Fibroblast of skin of right quadriceps (primary cell): ENCODE data around the gene TECPR1.

Source experiments
- DNase-seq: peaks from one replicate; pipeline ENCODE4 v3.0.0-alpha.2; 2013

The TECPR1 gene, protein sequence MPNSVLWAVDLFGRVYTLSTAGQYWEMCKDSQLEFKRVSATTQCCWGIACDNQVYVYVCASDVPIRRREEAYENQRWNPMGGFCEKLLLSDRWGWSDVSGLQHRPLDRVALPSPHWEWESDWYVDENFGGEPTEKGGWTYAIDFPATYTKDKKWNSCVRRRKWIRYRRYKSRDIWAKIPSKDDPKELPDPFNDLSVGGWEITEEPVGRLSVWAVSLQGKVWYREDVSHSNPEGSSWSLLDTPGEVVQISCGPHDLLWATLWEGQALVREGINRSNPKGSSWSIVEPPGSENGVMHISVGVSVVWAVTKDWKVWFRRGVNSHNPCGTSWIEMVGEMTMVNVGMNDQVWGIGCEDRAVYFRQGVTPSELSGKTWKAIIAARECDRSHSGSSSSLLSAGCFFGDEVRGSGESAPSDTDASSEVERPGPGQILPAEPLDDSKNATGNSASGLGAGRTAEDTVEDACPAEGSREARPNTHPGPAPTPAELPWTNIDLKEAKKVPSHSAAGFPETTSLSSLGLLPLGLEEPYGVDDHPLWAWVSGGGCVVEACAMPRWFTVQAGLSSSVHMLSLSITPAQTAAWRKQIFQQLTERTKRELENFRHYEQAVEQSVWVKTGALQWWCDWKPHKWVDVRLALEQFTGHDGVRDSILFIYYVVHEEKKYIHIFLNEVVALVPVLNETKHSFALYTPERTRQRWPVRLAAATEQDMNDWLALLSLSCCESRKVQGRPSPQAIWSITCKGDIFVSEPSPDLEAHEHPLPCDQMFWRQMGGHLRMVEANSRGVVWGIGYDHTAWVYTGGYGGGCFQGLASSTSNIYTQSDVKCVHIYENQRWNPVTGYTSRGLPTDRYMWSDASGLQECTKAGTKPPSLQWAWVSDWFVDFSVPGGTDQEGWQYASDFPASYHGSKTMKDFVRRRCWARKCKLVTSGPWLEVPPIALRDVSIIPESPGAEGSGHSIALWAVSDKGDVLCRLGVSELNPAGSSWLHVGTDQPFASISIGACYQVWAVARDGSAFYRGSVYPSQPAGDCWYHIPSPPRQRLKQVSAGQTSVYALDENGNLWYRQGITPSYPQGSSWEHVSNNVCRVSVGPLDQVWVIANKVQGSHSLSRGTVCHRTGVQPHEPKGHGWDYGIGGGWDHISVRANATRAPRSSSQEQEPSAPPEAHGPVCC

DNA sequence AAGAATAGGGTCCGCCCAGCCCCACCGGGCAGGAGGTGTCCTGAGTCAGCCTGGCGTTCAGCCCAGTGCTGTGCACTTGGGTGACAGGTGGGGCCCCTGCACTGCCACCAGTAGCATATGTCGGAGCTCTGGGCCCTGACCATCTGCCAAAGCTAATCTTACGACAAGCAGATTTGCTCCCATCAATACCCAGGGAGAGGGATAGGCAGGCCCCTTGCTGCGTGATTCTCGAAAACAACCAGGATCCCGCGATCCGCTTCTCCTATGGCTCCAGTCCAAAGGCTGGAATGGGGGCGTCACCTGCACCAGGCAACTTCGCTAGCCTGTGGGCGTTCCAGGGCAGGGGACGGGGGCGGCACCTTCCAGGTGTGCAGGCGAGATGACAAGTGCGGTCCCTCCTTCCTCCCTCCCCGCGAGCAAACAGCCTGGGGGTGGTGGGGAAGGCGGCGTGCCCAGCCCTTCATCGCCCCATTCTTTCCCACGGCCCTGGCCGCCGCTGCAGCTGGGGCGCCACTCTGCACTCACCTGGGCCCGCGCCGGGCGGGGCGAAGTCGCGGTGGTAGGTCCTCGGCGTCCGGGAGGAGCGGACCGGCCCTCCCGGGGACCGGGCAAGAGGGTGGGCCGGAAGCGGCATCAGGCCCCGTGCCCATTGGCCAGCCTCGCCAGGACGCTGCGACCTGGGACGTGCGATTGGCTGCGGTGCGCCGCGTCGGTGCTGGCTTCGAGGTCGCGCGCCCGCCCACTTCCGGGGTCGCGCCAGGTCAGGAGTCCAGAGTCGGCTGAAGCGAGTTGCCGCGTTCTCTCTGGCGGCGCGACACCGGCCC, at the start of gene TECPR1:
TECPR1 (minus strand) TSS at position 632 of the 824 bp plus-strand sequence. CDS start 6,086 bp downstream, outside the sequence.
- peak; percentile 80 for DNase-seq

DNA sequence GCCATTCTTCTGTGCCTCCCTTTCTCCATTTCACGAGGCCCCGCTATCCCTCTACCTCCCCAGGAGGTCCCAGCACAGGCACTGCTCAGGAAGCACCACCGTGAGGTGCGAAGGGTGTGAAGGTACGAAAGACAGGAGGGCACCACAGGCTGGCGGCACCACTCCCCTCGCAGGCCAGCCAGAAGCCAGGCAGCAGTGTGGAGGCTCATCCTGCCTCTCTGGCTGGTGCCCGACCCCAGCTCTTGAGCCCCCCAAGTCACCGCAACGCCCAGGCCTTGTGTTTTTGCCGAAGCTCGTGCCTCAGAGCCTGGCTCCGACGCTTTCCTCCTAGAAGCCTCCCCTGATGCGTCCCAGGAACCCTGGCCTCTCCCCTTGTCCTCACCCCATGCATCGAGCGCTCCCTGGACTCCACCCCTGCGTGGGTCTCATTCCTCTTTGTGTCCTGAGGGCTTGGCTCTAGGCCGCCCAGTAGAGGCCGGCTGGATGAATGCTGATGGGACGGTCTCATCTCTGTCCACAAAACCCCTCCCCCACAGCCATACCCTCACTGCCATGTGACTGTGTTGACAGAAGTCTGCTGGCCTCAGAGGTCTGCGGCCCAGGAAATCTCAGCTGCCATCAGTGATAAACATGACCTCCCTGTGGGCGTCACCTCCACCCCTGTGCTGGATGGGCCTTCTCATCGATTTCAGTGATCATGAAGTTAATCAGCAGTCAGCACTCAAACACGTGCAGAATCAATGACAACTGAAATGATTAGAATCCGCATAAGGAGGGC, 48.8 kb upstream of the TECPR1 start:
- no peak for DNase-seq

DNA sequence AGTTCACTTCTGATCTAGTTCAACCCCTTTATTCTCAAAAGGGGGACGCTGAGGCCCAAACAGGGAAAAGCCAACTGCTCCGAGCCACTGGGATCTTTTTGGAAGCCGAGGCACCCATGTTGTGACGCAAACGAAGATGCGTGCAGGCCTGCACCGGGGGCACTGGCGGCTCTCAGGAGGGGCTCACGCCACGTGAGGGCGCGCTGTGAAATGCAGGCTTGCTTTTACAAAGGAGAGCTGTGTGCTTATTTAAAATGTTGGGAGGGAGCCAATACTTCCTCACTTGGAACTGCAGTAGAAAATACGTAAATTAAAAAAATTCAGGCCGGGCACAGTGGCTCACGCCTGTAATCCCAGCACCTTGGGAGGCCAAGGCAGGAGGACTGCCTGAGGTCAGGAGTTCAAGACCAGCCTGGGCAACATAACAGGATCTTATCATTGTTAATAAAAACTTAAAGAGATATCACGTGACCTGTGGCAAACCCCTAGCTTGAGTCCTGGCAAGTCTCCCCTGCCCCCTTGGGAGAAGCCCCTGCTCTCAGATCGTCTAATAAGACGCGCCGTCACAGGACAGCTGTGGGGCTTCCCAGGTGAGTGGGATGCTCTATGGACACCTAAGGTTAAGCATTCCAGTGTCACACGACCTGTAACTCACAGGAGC, 45.7 kb upstream of the TECPR1 start:
- DNase-seq: no peak

DNA sequence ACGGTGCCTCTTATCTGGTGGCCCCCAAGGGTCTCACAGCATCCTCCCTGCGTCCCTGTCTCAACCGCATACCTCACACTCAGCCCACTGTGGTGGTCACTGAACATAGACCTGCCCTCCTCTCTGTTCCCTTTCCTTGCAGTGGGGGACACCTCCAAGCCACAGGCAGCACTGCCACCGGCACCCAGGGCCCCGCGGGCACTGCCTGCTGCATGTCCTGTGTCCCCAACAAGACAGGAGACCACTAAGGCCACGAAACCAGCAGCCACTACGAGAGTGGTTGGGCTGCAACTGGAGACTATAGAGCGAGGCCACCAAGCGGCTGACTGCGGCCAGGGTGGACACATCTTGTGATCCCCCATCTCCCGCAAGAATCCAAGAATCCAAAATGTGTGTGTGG, 44.8 kb upstream of the TECPR1 start:
- no peak for DNase-seq

DNA sequence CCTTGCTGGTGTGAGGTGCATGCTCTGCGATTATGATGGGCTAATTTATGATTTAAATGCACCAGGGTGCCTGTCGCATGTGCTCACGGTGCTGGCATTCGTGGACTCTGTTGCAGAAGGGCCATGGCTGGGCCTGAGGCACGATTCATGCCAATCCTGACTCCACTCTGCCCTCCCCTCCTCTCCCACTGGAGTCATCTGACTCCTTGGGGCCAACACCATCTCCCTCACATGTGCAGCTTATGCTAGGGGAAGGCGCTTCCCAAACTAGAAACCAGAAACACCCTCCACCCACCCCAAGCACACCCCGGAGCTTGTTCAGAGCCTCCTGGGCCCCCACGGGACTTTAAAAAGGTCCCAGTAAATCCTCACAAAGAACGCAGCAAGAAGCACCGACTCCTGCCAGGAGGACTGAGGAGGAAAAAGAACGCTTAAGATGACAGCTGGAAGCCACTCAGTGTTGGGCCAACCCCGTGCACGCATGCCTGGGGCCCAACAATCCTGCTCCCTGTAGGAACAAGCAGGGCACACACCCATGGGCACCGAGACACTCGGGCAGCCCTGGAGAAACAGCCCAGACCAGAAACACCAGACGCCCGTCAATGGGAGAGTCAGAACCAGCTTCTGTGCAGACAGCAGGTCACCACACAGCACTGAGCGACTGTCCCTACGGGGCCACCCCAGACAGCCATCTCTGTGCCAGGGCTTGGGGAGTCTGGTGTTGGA, 43.6 kb upstream of the TECPR1 start:
- DNase-seq: no peak

DNA sequence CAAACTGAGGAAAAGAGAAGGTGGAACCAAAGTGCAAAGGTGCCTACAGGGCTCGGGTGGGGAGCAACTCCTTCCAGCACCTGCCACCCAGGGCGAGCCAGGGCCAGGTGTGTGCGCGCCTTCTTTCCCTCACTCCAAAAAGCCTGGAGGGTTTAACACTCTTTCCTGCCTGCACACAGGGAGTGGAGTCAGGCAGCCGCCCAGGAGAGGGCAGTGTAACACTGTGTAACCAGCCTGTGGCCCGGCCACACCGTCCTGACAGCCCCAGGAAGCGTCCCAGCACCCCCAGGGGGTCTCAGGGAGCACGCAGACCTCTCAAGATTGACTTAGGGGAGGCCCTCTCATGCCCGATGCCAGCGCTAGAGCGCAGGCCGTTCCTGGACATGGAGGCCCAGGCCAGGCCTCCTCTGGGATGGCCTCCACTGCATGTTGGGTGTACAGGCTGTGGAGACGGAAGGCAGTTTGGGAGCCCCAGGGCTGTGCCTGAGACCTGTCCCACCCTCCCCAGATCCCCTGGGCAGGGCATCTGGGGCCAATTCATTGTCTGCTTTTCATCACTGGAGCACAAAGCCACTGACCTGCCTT, 42.9 kb upstream of the TECPR1 start:
- peak; percentile 53 for DNase-seq

DNA sequence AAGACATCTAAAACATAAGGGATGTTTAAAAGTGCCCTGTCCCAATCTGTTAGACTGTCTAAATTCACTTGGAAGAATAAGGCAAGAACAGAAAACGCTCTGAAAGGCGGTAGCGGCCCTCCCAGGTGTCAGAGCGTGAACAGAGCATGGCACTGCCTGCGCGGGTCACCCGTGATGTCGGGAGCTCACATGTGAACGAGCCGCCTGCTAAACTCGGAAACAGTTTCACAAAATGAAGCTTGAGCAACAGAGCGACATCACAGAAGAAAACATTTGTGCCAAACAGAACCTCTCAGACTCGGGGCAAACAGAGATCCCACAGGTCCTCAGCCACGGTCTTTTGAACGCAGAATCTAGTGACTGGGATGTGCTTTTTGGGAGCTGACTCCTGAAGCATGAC, 42.3 kb upstream of the TECPR1 start:
- DNase-seq: no peak

DNA sequence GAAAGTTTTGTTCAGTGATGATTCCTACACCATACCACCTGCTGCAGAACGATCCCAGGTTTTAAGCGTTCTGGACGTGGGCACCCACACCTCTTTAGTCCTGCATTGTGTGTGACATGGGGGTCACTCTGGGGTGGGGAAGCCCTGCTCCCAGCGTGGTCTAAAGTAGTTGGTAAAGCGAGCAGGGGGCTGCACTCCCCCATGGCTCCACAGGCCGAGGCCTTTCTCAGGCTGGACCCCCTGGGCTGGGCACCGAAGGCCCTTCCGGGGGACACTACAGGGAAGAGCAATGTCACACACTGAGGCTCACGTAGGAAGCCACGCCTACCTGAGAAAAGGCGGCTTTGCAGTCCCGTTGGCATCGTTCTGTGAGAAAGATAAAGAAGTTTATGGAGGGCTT, 41.7 kb upstream of the TECPR1 start:
- no peak for DNase-seq

DNA sequence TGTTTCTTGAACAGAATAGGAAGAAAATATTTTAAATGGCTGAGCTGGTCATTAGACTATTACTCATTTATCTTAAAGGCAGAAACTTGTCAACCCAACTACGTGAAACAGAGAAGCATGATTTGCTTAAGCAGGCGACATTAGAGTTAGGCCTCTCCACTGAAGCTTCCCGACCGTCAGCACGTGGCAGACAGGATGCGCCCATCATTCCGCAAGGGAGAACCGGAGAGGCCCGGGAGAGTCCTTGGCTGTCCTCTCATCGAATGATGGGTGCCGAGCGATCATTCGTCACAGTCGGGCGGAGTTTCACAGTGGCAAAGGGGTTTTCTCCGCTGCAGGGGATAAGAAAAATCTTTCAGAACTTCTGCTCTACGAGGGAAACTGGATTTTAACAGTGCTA, 41.2 kb upstream of the TECPR1 start:
- DNase-seq: no peak

DNA sequence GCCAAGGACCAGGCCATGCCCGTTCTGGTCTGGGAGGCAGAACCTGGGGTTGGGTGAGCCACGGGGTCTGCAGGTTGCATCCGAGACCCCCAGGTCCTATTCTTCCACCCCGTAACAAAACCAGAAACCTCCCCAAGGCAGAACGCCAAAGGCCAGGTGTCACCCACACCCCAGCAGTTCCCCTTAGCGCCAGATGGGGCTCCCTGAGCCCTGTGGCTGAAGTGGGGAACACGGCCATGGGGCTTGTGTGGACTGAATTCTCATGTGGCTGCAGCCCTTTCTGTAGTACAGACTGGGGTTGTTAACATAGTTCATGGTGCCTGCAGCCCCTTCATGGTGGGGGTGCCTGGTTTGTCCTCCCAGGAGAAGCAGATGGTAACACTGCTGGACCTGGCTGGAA, 39.7 kb upstream of the TECPR1 start:
- DNase-seq: no peak

DNA sequence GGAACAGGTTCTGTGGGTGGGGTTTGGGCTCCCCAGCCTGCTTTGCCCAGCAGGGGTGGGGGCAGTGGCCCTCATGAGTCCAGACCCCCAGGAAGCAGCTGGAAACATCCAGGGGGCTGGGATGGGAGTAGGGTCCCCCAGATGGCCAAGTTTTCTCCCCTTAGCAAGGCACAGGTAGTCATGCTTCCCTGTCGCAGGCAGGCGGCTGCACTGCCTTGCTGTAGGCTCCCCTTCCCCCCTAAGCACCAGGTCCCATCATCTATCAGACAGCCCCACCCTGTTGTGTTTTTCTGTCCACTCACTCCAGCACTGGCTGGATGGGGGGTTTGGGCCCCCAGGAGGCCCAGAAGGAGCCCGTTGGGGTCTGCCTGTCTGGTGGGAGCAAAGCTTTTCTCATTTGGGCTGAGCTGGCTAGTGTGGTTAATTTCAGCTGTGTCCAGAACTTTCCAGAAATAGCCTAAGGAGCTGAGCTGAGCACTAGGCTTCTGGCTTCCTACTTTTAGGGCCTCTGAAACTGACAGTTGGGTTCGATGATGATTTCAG, 37.4 kb upstream of the TECPR1 start:
- DNase-seq: no peak

DNA sequence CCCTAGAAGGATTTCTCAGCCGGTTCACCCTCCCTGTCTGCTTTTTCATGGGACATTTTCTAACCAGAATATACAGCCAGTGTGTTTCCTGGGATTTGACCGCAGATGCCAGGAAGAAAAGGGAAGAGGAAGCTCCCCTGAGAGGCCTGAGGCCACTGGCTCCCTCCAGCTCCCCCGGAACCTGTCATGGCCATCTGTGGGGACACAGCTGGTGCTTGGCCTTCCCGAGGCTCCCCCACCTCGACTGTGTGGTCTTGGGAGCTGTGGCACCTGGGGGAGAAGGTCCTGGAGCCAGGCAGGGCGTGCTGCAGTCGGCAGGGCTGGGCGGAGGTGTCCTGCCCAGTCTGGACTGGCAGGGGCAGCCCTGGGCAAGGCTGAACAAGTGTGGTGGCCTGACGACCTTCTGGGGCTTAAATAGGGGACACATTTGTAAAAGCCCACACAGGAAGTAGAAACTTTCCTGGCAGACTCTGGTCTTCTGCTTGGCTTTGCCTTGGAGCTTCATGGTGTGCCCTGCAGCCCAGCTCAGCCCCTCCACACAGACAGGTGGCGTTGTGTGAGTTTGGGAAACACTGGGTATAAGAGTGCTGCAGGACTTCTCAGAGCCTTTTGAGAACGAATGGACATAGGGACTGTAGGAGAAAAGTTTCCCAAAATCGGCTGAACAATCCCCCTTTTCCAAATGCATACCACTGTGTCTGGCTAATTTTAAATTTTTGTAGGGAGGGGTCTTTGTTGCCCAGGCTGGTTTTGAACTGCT, 36.2 kb upstream of the TECPR1 start:
- DNase-seq: no peak

DNA sequence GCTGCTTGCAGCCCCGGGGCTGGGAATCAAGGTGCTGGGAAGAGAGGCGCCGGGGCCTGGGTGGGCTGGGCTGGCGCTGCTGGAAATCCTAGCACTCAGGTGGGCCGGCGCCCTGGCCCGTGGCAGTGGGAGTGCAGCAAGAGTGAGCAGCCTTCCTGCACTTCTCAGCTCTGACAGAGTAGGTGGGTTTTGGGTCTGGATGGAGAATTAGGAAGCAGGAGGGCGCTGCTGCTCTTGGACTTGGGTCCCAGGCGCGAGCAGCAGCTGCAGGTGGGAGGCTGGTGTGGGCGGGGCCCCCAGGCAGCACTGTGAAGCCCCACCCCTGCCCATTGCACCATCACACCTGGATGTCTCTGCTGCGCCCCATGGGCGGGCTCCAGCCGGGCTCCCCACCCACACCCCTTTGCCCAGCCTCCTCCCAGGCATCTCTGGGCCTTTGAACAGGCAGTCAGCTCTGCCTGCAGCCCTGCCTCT, 35.5 kb upstream of the TECPR1 start:
- no peak for DNase-seq

DNA sequence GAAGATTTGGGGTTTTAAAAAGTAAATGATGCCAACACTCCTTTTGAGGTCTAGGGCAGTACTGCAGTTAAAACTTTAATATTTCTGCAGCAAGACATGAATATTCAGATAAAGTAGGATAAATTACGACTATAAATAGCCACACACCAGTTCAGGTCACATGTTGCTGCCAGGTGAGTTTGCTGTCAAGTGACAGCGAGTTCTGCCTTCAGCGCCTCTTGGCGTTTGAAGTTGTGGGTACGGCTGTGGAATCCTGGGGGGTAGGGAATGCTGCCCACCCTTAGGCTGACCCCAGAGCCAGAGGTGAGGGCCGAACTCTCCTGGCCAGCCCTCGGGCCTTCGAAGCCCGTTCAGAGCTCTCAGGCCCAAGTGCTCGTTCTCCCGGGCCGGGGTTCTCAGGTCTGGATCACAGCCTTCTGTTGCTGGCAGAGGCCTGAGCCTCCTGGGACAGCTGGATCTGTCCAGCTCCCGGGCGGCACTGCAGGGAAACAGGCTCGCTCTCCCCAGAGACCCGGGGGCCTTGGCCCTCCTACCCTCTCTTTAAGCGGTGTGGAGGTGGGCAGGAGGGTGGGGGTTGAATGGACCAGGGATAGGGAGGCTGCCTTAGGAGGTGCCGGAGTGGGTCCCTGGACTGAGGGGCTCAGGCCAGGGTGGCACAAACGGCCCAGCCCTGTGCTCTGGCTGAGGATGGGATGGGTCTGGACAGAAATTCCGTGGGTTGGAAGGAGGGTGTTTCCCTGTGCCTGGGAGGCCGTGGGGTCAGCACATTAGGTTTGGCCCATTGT, 34.9 kb upstream of the TECPR1 start:
- DNase-seq: no peak

DNA sequence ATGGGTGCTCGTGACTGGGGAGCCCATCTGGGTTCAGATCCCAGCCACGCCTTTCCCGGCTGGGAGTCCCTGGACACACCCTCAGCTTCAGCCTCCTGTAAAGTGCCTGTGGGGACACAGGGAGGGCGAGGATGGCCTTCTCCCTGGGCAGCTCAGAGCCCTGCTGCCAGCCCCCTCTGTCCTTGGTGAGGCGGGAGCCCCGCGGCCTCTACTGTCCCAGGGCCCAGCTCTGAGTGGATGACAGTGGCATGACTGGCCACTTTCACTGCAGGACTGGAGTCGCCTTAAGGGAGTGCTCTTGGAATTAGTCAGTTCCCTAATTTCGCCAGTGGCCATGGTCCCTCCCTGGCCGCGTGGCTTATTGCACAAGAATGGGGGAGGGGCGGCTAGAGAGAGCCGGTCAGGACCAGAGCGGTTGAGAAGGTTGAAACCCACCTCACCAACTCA, 34.1 kb upstream of the TECPR1 start:
- peak; percentile 28 for DNase-seq

DNA sequence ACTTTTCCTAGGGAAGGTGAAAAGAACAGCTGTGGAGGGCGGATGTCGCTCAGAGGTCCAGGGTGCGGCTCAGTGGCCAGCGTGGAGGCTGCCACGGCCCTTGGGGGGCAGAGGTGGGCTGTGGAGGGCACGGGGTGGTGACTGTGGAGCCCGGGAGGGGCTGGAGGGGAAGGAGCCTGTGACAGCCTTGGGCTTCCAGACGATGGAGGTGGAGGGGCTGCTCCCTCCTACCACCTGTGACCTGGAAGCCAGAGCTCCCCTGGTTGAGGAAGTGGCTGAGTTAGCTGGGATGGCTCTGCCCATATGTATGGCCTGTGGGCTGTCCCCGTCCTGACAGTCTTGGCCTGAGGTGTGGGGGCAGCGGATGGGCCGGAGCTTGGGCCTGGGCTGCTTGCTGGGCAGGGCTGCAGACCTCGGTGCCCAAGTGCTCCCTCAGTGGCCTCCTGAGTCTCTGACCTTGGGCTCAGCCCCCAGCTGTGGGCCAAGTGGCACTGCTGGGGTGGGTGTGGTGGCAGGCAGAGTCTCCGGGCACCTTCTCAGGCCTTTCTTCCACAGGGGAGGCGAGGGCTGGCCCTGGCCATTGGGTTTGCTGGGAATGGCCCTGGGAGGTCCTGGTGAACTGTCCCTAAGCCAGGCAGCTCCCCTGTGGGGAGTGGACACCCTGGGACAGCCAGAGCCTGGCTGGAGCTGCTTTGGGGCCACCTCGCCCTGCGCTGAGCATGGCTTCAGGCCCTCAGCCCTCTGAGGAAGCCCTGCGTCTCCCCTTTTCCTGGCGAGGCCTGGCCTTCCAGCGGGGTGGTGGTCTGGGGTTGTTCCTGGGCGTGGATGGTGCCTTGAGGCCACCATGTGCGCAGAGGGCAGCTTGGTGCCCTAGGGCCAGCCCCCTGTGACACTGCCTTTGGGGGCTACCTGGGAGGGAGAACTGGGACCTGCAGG, 33.4 kb upstream of the TECPR1 start:
- no peak for DNase-seq
